Activated CD4-positive, CD25-positive, alpha-beta regulatory T cell (primary cell): ENCODE results near the gene ZNF101.

Source experiments
- DNase-seq, 4 experiments: peaks; one replicate each; lab custom pipeline; 2025; lab: John Stamatoyannopoulos, UW

Gene ZNF101

DNA sequence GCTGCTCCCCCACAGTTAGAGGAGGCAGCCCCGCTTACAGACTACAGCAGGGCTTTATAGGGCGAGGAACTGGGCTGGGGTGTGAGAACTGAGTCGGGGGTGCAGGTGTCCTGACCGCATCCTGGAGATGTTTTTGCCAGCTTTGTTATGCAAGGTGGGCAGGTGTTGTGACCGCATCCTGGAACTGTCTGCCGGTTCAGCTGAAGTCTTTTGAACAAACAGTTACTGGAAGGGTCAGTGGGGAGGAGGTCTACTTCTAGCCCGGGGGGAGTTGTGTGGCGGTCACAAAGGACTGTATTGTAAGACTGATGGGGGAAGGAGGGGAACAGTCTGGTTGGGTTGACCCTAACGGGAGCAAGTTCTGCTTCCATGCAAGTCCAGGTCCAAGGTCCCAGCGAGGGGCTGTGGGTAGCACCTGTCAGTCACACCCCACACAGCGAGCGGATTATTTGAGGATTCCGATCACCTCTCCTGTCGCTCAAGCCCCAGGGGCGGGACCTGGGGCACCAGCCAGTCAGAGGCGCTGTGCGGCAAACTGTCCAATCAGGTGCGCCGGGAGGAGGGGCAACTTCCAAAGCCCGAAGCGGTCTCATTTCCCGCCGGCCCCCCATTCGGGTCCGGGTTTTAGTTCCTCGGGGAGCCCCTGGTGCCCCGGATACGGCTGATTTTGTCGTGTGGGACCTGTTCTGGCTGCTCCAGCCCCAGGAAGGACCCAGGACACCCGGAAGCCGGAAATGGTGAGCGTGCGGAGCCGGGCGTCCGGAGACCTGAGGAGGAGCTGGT is at the start of gene ZNF101:
Gene ZNF101, plus strand, starts transcription at position 610 of the 783 bp plus-strand sequence. Its CDS starts 125 bp downstream, at position 735.
- peak; percentile 82 to 96 (median 89) for DNase-seq

DNA sequence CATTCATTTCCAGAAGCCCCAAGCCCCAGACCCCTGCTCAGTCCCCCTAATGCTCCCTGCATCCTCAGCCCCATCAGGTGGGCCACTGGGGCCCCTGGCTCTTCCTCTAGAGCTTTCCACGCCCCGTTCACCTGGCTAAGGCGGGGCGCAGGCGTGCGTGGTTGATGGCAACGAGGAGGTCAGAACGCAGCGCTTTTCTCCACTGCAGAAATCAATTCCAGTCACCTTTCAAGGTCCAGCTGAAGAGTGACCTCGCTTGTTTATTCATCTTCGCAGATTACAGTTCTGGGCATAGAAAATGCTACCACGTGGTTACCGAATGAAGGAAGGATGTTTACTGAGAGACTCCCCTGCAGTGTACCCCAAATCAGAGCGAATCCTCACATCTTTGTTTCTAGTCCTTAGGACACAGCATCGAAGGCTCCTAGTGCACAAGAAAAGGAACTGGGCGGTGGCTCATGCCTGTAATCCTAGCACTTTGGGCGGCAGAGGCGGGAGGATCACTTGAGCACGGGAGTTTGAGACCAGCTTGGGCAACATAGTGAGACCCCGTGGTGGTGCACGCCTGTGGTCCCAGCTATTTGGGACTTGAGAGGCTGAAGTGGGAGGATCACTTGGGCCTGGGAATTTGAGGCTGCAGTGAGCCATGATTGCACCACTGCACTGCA is 49.3 kb upstream of the ZNF101 start:
- no peak for DNase-seq

GRCh38 chr19:19619849-19620210 is 48.8 kb upstream of the ZNF101 start:
- no peak for DNase-seq

DNA sequence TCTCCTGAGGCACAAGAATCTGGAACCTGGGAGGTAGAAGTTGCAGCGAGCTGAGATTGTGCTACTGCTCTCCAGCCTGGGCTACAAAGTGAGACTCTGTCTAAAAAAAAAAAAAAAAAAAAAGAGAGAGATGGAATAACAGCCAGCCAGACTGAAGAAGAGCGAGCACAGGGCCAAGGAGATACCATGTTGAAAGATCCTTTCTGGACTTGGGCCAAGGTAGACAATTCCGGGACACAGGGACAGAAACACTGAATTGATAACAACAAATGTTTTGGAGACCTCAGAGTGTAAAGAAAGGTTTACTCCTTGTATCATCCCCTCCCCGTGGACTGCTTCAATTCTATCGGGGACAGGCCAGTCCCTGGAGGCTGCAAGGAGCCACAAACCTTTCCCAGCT is 45.3 kb upstream of the ZNF101 start:
- DNase-seq = no peak

- DNase-seq = no peak
Measured at GRCh38 chr19:19624032-19624570, 44.5 kb upstream of the ZNF101 start.

DNA sequence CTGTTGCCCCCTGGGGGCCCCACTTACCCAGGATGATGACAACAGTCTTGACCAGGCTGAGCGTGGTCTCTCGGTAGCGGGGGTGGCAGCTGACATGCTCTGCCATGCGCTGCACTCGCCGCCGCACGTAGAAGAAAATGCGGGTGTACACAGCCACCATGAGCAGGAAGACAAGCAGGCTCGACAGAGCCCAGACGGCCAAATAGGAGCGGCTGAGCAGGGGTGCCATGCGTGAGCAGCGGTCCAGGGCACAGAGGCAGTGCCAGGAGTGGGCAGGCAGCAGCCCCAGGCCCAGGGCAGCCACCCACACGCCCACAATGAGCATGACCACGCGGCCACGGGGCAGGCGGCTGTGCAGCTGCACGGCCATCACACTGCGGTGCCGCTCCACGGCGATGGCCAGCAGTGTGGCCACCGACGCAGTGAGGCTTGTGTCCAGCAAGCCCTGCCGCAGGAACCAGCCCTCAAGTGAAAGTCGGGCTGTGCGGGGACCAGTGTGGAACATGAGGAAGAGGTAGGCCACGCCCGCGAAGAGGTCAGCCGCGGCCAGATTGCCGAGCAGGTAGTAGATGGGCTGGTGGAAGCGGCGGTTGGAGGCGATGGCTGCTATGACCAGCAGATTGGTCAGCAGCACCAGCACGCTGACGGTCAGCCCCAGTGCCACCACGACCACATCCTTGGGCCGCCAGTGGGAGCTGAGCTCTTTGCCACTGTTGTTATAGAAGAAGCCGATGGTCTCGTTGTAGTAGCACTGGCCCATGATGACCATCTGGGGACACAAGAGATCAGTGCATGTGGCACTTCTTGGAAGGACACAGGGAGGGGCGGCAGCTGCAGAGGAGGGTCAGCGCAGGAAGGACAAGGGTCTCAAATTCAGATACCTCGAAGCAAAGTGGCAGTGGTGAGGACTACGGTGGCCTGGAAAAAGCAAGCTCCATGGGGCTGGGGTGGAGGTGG is 41.8 kb upstream of the ZNF101 start:
- DNase-seq = no peak

- peak; percentile 42 to 82 (median 66) for DNase-seq
Measured at GRCh38 chr19:19627621-19628500, 40.8 kb upstream of the ZNF101 start, which contains the start of gene LPAR2. LPAR2 (minus strand) TSS chr19:19628220; CDS start chr19:19627275, 945 bp downstream.

DNA sequence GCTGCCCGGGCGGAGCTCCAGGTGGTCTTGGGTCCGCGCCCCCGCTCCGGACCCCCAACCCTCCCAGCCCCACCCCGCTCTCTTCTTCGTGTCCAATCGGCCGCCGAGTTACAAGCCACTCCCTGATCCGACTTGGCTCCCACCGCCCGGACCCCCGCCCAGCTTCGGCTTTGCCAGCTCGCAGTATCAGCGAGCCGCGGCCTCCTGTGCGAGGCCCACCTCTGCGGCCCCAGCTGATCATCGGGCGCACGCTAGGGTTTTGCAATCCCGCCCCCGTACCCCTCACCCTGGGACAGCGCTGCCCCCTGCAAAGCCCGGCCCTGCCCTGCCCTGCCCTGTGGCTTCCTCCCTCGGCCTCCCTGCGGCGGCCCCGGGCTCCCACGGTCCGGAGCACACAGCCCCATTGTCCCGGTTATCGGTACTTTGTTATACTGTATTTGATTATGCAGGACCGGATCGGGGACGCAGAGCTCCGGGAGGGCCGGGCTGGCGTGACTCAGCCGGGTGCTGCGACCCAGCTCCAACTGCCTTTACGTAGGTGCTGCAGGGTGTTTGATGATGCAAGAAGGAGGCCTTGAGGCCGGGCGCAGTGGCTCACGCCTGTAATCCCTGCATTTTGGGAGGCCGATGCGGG is 40.0 kb upstream of the ZNF101 start:
- DNase-seq = peak in 2 of 4 experiments; percentile 13 to 26

DNA sequence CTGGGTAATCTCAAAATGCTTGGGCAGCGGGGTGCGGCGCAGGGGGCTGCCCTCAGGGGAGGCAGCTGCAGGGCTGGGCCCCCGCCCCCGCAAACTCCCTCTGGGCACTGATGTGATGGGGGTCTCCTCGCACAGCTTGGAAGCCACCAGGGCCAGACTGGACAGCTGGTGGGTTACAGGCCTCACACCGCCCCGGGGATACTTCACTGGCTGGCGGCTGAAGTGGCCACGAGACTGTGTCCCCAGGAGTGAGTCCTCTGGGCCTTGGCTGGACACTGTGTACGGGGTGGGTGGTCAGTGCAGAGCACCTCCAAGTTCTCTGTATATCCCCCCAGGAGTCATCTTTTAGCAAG is 38.6 kb upstream of the ZNF101 start:
- DNase-seq = no peak

- no peak for DNase-seq
Measured at GRCh38 chr19:19630426-19630825, 38.2 kb upstream of the ZNF101 start.

DNA sequence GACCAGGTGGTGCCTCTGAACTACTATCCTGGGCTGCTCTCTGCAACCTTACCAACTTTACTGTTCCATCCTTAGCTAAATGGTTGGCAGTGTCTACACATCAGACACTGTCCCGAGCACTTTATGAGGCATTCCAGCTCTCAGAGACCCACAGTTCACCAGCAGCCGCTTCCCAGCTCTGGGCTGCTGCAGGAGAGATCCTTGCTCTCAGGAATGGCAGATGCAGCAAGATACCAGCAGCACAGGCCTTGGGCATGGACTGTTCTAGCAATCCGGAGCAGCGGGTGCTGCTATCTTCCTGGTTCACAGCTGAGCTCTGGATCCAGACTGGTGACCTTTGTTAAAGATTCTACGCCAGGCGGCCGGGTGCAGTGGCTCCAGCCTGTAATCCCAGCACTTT is 37.3 kb upstream of the ZNF101 start:
- DNase-seq = no peak

- no peak for DNase-seq
Measured at GRCh38 chr19:19632661-19633060, 36.0 kb upstream of the ZNF101 start.

DNA sequence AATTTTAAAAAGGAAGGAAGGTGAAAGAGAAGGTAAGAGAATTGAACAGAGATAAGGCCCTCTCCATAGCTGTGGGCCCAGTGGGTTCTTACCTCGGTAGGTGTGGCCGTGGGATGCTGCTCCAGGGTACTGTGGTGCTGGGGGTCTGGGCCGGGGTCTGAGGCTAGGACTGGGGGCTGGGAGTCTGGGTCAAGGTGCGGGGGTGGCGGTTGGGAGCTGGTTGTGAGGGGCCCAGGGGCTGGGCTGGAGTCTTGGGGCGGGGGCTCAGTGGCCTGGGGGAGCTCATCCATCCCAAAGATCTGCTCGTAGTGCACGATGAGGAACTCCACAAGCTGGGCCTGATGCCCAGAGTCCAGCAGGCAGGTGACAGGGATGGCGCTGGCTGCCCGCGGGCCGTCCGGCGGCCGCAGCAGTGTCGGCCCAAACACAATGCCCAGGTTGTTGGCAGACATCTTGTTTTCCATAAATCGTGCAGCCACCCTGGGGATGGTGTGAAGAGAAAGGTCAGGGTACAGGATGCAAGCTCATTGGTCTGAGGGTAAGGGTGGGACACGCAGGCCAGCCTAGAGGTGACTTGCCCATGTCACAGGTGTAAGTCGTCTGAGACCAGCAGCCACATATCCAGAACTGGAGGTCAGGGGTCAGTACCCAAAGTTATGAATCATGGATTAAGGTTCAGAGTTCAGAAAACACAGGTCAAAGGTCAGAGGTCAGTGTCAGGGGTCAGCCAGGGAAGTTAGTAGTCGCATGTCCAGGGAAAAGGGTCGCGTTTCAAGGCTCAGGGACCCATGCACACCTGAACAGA is 34.7 kb upstream of the ZNF101 start:
- no peak for DNase-seq

- no peak for DNase-seq
Measured at GRCh38 chr19:19634516-19635312, 33.9 kb upstream of the ZNF101 start.

GRCh38 chr19:19635313-19635702 is 33.3 kb upstream of the ZNF101 start:
- DNase-seq = no peak

DNA sequence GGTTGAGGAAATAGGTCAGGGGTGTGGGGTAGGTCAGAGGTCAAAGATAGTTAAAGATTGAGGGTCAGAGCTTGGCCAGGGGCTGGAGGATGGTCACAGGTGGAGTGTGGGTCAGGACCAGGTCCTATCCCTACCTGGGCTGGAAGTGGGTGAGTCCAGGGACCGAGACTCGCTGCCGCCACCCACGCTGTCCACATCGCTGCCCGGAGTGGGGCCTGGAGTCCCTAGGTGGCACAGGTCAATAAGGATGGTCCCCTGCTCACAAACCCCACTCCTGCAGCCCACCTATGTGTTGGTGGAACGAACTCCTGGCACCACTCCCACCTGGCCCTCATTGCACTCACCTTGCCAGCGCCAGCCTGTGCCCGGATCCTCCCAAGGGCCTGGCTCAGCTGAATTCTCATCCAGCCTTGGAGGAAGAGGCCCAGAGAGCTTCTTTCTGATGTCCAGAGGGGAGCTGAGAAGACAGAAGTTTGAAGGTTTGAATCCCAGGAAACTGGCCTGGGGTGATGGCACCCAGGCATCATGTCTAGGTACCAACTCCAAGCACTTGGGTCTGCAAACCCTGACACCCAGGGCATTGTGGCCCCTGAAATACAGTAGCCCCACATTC is 32.0 kb upstream of the ZNF101 start:
- DNase-seq = no peak

DNA sequence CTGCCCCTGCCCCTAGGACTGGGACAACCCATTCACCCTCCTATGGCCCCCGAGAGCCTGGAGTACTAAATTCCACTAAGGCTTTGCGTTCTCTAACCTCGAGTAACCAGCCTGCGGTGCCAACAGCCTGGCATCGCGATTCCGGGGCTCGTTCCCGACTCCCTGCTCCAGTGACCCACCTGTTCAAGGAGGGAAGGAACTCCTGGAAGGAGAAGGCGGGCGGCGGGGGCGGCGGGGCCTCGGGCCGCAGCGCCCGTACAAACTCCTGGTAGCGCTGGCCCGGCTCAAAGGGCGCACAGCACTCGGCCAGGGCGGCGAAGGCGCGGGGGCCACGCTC is 31.5 kb upstream of the ZNF101 start:
- no peak for DNase-seq

- DNase-seq = no peak
Measured at GRCh38 chr19:19637523-19638251, 31.0 kb upstream of the ZNF101 start.
